Fibroblast of mammary gland (primary cell): ENCODE data around the gene HMCN1.

Experiments used
- DNase-seq: peaks from one replicate; pipeline ENCODE4 v3.0.0-alpha.2; 2010; ENCODE audit warnings: low read depth
- H3K4me3 ChIP-seq: 2 replicates; pipeline ENCODE4 v1.5.1; 2011; ENCODE audit warnings: low read depth, mild to moderate bottlenecking, low read length, moderate library complexity; ENCODE audit not compliant: control insufficient read depth
- TF ChIP-seq, protein P1 (sequence below): conservative IDR thresholded peaks from 2 replicates; pipeline ENCODE4 v1.5.1; 2011; ENCODE audit warnings: low read depth, low read length, inconsistent platforms; ENCODE audit not compliant: control insufficient read depth, insufficient read depth

Gene HMCN1

DNA sequence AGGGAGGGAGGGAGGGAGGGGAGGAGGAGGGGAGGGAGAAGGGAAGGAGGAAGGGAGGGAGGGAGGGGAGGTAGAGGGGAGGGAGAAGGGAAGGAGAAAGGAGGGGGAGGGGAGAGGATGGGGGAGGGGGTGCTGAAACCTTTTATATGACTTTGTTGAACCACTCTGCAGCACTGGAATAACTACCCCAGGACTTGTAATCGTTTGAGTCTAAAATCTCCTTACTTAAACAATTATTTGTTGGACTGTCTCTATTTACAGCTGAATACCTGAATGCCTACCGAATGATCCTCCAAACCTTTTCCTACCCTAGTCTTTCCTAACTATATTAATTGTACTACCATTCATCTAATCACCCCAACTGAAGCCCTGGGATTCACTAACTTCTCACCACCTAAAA lies 459.0 kb downstream of the HMCN1 start:
- TF ChIP-seq, protein P1, sequence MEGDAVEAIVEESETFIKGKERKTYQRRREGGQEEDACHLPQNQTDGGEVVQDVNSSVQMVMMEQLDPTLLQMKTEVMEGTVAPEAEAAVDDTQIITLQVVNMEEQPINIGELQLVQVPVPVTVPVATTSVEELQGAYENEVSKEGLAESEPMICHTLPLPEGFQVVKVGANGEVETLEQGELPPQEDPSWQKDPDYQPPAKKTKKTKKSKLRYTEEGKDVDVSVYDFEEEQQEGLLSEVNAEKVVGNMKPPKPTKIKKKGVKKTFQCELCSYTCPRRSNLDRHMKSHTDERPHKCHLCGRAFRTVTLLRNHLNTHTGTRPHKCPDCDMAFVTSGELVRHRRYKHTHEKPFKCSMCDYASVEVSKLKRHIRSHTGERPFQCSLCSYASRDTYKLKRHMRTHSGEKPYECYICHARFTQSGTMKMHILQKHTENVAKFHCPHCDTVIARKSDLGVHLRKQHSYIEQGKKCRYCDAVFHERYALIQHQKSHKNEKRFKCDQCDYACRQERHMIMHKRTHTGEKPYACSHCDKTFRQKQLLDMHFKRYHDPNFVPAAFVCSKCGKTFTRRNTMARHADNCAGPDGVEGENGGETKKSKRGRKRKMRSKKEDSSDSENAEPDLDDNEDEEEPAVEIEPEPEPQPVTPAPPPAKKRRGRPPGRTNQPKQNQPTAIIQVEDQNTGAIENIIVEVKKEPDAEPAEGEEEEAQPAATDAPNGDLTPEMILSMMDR: no peak
- DNase-seq: no peak
- no peak overlapping the region for H3K4me3 ChIP-seq

DNA sequence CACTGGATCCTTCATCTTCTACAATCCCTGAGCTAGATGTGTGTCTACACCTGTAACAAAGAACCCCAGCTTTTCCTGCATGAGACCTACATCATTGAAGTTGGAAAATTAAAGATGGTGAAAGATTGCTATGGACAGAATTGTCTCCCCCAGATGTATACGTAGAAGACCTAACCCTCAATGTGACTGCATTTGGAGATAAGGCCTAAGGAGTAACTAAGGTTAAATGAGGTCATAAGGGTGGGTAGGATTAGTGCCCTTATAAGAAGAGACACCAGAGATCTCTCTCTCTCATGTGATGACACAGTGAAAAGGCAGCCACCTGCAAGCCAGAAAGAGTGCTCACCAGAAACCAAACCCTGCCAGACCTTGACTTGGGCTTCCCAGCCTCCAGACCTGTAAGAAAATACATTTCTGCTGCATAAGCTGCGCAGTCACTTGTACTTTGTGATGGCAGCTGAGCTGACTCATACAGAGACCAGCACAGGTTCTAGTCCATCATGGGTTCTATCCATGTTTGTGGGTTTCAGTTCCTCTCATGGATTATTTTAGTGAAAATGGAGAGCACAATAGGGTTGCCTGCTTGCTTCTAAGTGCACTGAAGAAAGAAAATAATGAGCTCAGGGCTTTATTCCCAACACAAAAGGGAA lies 460.0 kb downstream of the HMCN1 start:
- TF ChIP-seq, protein P1: no peak
- H3K4me3 ChIP-seq: no peak overlapping the region
- no peak for DNase-seq

DNA sequence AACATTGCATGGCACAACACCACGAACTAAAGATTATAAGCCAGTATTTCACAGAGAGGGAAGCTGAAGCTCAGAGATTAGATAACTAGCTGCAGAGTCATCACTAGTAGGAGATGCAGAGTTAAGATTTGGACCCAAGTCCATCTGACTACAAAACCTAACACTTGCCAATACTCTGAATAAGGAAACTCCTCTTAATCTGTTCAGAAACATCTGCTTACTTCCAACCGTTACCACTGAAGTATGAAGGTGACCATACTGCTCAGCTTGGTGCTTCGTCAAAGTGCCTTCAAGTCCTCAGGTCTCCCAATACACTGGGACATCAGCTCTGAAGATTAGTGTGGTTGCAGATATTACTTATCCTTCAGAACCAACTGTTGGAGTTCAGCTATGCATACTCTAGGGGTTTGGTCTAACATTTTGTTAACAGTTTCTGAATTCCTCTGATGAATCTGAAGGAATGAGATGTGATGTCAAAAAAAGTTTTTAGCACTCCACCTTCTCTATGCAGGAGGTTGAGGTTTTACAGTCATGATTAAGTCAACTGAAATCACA lies 461.3 kb downstream of the HMCN1 start:
- TF ChIP-seq, protein P1: no peak

GRCh38 chr1:186202271-186202764 lies 468.1 kb downstream of the HMCN1 start:
- H3K4me3 ChIP-seq: no peak overlapping the region
- DNase-seq: peak; percentile 96
- TF ChIP-seq, protein P1: no peak

More for the DNA sequence above, 461.3 kb downstream of the HMCN1 start:
- no peak overlapping the region for H3K4me3 ChIP-seq
- no peak for DNase-seq

GRCh38 chr1:186202776-186203175 lies 468.6 kb downstream of the HMCN1 start:
- H3K4me3 ChIP-seq: no peak overlapping the region
- TF ChIP-seq, protein P1: no peak
- no peak for DNase-seq

GRCh38 chr1:186206048-186206570 lies 471.9 kb downstream of the HMCN1 start:
- H3K4me3 ChIP-seq: no peak overlapping the region
- DNase-seq: no peak
- TF ChIP-seq, protein P1: no peak
